Endothelial cell of umbilical vein (primary cell): ENCODE results near the gene PPP2R2C. TPM values are rescaled to one million over a fixed set of nuclear protein-coding genes. Genes with fewer than 3 reads are reported as not detected.

Experiments
- BruUV-seq: library from RNA; stranded (reverse); fragments of 400-500 nt; replicated peaks from 2 replicates; lab custom pipeline; 2021; lab: Mats Ljungman, UMichigan
- CTCF ChIA-PET: fragments of 300-600, 350-600 bp; sonication (Branson Sonifier 250); formaldehyde crosslinking; loops from one replicate; lab custom pipeline; 2021; ENCODE audit warnings: antibody characterized with exemption, inconsistent platforms; lab: Charles Lee
- POLR2A ChIA-PET: fragments of 300-600, 350-600 bp; sonication (Branson Sonifier 250); formaldehyde crosslinking; loops from one replicate; lab custom pipeline; 2021; ENCODE audit warnings: antibody characterized with exemption, inconsistent platforms; lab: Charles Lee
- DNase-seq: peaks from one replicate; pipeline ENCODE4 v3.0.0-alpha.2; 2011; ENCODE audit warnings: low read depth, low spot score
- FAIRE-seq: peaks from 2 replicates; lab custom pipeline; 2011; peaks lifted over from hg19 to GRCh38; lab: Jason Lieb, UNC
- H2AFZ ChIP-seq: 2 replicates; pipeline ENCODE4 v1.6.0; 2012; ENCODE audit warnings: low read depth, low read length, control low read depth, inconsistent platforms
- H3K27ac ChIP-seq: 2 replicates; pipeline ENCODE4 v1.5.1; 2011; ENCODE audit warnings: low read depth, mild to moderate bottlenecking, control low read depth, low read length, moderate library complexity; ENCODE audit not compliant: insufficient read depth
- H3K27me3 ChIP-seq, 2 experiments: 2 replicates each; pipeline versions ENCODE4 v1.6.0 to v1.6.1; 2011; ENCODE audit warnings: low read length in 2 of 2, mixed read lengths in 1 of 2; ENCODE audit not compliant: control insufficient read depth in 2 of 2, insufficient read depth in 2 of 2
- H3K36me3 ChIP-seq, 2 experiments: 2 replicates in 1 of 2; 3 replicates in 1 of 2; pipeline ENCODE4 v1.5.1; 2011; ENCODE audit warnings: low read length in 2 of 2, mild to moderate bottlenecking in 1 of 2, moderate library complexity in 1 of 2; ENCODE audit not compliant: control insufficient read depth in 2 of 2, insufficient read depth in 2 of 2; ENCODE audit errors: extremely low read depth in 1 of 2
- H3K4me1 ChIP-seq: 3 replicates; pipeline ENCODE4 v1.5.1; 2011; ENCODE audit warnings: mild to moderate bottlenecking, low read length; ENCODE audit not compliant: control insufficient read depth, insufficient read depth; ENCODE audit errors: extremely low read depth
- H3K4me2 ChIP-seq: 2 replicates; pipeline ENCODE4 v1.6.1; 2011; ENCODE audit warnings: low read length, control low read depth, mixed read lengths; ENCODE audit not compliant: insufficient read depth
- H3K4me3 ChIP-seq, 3 experiments: fragments of 200-600 bp in 1 of 3; sonication (generic), shearing (Covaris generic) in 1 of 3; replicated peaks in 1 of 3; 2 replicates each; pipeline ENCODE4 v1.5.1; 2011 to 2016; ENCODE audit warnings: control low read depth in 3 of 3, low read length in 3 of 3, mild to moderate bottlenecking in 2 of 3, inconsistent platforms in 1 of 3, low read depth in 1 of 3, moderate library complexity in 1 of 3; ENCODE audit not compliant: insufficient read depth in 1 of 3
- H3K79me2 ChIP-seq: 2 replicates; pipeline ENCODE4 v1.6.0; 2012; ENCODE audit warnings: low read length, inconsistent platforms; ENCODE audit not compliant: control insufficient read depth, insufficient read depth
- H3K9ac ChIP-seq: replicated peaks from 2 replicates; pipeline ENCODE3; 2011; ENCODE audit warnings: low read length, control low read depth; ENCODE audit not compliant: insufficient read depth; ENCODE audit errors: extremely low read depth
- H3K9me1 ChIP-seq: replicated peaks from 3 replicates; pipeline ENCODE4 v1.6.0; 2011; ENCODE audit warnings: mild to moderate bottlenecking, low read length; ENCODE audit not compliant: control insufficient read depth, insufficient read depth; ENCODE audit errors: extremely low read depth
- H3K9me3 ChIP-seq: replicated peaks from 2 replicates; pipeline ENCODE4 v1.5.1; 2012; ENCODE audit warnings: low read length, inconsistent platforms; ENCODE audit not compliant: control insufficient read depth, insufficient read depth
- H4K20me1 ChIP-seq: replicated peaks from 2 replicates; pipeline ENCODE3; 2011; ENCODE audit warnings: mild to moderate bottlenecking, low read length; ENCODE audit not compliant: control insufficient read depth, insufficient read depth; ENCODE audit errors: extremely low read depth
- EZH2 ChIP-seq: IDR thresholded peaks from 2 replicates; pipeline ENCODE4 v1.6.1; 2012; ENCODE audit warnings: borderline replicate concordance, low read depth, mild to moderate bottlenecking, moderate library complexity, low read length, inconsistent platforms; ENCODE audit not compliant: severe bottlenecking
- FOS ChIP-seq: IDR thresholded peaks from 2 replicates; pipeline ENCODE4 v1.6.1; 2011; ENCODE audit warnings: mild to moderate bottlenecking, low read length, moderate library complexity, borderline replicate concordance; ENCODE audit not compliant: insufficient read depth
- GATA2 ChIP-seq: IDR thresholded peaks from 2 replicates; pipeline ENCODE4 v1.7.0; 2011; ENCODE audit warnings: low read depth, mild to moderate bottlenecking, moderate library complexity, mixed read lengths, low read length; ENCODE audit not compliant: insufficient read length, insufficient read depth
- JUN ChIP-seq: IDR thresholded peaks from 2 replicates; pipeline ENCODE4 v1.6.1; 2011; ENCODE audit warnings: borderline replicate concordance, low read depth; ENCODE audit not compliant: insufficient read length, insufficient read depth
- MYC ChIP-seq: IDR thresholded peaks from one replicate; pipeline ENCODE4 v1.6.1; 2011; ENCODE audit warnings: mild to moderate bottlenecking, low read depth, low read length
- POLR2A ChIP-seq: IDR thresholded peaks from 2 replicates; pipeline ENCODE4 v1.6.1; 2012; ENCODE audit warnings: low read depth, mild to moderate bottlenecking, control low read depth, low read length
- POLR2AphosphoS5 ChIP-seq: IDR thresholded peaks from 2 replicates; pipeline ENCODE4 v1.6.1; 2012; ENCODE audit warnings: low read depth, mild to moderate bottlenecking, control low read depth, low read length, moderate library complexity; ENCODE audit not compliant: insufficient read depth
- dilution Hi-C: fragments of 300-500 bp; cut with MboI; formaldehyde crosslinking; loops from one replicate; pipeline ENCODE4 v1.15.0; 2019; ENCODE audit warnings: low sequenced_read_pairs; ENCODE audit not compliant: extremely low pct_ligation_motif_present
- intact Hi-C: fragments of 100-400 bp; cut with micrococcal nuclease; formaldehyde crosslinking; loops from one replicate; pipeline ENCODE4 v1.10.0; 2022
- polyA plus RNA-seq, 4 experiments: library from polyadenylated mRNA; depleted of rRNA in 3 of 4; stranded (reverse) in 3 of 4; unstranded in 1 of 4; fragments of >200 nt; gene quantifications; 2 replicates each; pipeline versions ENCODE4 v1.2.1 to v1.2.3, GENCODE V29; 2011 to 2012; ENCODE audit warnings: missing spikeins in 1 of 4
- total RNA-seq: library from RNA; stranded (reverse); gene quantifications from 2 replicates; pipeline ENCODE4 v1.2.3, GENCODE V29; 2021
- TF ChIP-seq, protein P1 (sequence below), 2 donors: IDR thresholded peaks; 1 replicate in 1 of 2; 2 replicates in 1 of 2; pipeline ENCODE4 v1.5.1; 2011; ENCODE audit warnings: low read length in 2 of 2, mild to moderate bottlenecking in 2 of 2, moderate library complexity in 2 of 2, control low read depth in 1 of 2, inconsistent platforms in 1 of 2, low read depth in 1 of 2; ENCODE audit not compliant: insufficient read depth in 1 of 2; ENCODE audit errors: extremely low read depth in 1 of 2
- TF ChIP-seq, protein P2 (sequence below): IDR thresholded peaks from 2 replicates; pipeline ENCODE4 v1.6.1; 2011; ENCODE audit not compliant: insufficient read depth, insufficient read length

Gene PPP2R2C
- total and polyA plus RNA-seq, 2 donors (not counting 3 experiments of a cell fraction or from before 2014, with no cell fraction given) = 0.03 to 0.09 TPM

DNA sequence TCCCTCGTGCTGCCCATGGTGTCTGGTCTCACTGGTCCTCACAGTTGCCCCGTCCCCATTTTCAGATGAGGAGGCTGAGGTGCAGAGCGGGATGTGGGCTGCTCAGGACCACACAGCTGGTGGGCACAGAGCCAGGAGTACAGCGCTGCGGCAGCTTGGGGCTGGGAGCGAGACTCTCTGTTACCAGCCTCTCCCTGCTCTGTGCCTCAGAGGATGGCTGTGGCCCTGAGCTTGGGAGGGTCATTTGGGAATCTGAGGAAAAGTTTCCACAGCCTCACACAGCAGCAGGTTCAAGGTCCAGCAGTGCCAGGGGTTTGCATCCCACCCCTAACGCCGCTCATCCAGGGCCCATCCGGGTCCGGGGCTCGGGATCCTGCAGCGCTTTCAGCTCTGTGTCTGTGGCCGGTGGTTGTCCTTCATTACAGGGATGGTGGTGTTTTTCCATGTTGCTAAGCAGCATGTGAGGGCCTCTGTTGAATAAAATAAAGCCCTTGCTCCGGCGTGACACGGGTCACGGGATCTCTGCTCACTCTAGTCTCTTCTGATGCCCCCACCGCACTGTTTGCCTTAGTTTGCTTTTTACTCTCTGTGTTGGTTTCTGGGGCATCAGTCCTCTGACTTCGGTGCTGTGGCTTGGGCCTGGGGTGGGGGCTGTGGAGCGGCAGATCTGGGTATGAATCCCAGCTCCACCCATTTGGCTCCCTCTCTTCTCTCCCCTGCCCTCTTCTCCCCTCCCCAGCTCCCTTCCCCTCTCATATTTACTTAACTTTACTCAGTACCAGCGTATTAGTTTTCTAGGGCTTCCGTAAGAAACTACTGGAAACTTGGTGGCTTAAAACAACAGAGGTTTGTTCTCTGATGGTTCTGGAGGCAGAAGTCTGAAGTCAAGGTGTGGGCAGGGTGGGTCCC lies 196.3 kb downstream of the PPP2R2C start:
- Histone ChIP-seq H3K27ac (no peak overlapping the region), H2AFZ (no peak overlapping the region), H3K79me2 (no peaks in the 10 kb centered on the region), H3K4me3 (no peak overlapping the region), H3K9me3 (no peaks in the 10 kb centered on the region), H3K27me3 (no peaks in the 10 kb centered on the region), H3K4me1 (peaks cover 29% of the 10 kb centered on the region), H3K9ac (no peak overlapping the region), H3K36me3 (peaks cover 0 to 17% of the 10 kb centered on the region in 2 experiments), H3K4me2 (no peak overlapping the region), H3K9me1 (no peaks in the 10 kb centered on the region), H4K20me1 (no peaks in the 10 kb centered on the region)
- TF ChIP-seq, protein P1, sequence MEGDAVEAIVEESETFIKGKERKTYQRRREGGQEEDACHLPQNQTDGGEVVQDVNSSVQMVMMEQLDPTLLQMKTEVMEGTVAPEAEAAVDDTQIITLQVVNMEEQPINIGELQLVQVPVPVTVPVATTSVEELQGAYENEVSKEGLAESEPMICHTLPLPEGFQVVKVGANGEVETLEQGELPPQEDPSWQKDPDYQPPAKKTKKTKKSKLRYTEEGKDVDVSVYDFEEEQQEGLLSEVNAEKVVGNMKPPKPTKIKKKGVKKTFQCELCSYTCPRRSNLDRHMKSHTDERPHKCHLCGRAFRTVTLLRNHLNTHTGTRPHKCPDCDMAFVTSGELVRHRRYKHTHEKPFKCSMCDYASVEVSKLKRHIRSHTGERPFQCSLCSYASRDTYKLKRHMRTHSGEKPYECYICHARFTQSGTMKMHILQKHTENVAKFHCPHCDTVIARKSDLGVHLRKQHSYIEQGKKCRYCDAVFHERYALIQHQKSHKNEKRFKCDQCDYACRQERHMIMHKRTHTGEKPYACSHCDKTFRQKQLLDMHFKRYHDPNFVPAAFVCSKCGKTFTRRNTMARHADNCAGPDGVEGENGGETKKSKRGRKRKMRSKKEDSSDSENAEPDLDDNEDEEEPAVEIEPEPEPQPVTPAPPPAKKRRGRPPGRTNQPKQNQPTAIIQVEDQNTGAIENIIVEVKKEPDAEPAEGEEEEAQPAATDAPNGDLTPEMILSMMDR (IDR thresholded peaks at IDR 0.05; ENCODE audit: extremely low read depth in 1 of 2, insufficient read depth in 1 of 2, low read depth in 1 of 2, low read length in 2 of 2) = no peak
- TF ChIP-seq FOS = no peak
- no peak for TF ChIP-seq GATA2
- no peak for TF ChIP-seq JUN
- TF ChIP-seq MYC = no peak
- TF ChIP-seq POLR2AphosphoS5 = no peak
- TF ChIP-seq, protein P2, sequence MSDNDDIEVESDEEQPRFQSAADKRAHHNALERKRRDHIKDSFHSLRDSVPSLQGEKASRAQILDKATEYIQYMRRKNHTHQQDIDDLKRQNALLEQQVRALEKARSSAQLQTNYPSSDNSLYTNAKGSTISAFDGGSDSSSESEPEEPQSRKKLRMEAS = no peak
- no peak for TF ChIP-seq POLR2A
- TF ChIP-seq EZH2 = no peak
- dilution Hi-C loops (no loop called here), intact Hi-C loops (loop anchor here (10.0 kb wide), 1 partner anchor 1241 kb away; no protein-coding TSS in a partner anchor)
- no TSS peak for BruUV-seq
- no peak for FAIRE-seq
- ChIA-PET CTCF (interaction anchor here (1.3 kb wide), 1 partner anchor 51 kb away, joined by 3 read pairs; no protein-coding TSS in a partner anchor), POLR2A (no interaction called here)
- no peak for DNase-seq
